GM21423 (cell line): Measurements from ENCODE around the gene MYO3B.
"Not testable (repeated sequence)": the region's sequence is repeated elsewhere in the genome, so short reads cannot be mapped to it uniquely, and the experiment has no call there.

ENCODE experiments used
- ATAC-seq: cut with Tn5 transposase; IDR thresholded peaks from one replicate; pipeline ENCODE4 v1.9.1; 2021; ENCODE audit warnings: mild to moderate bottlenecking, moderate library complexity; ENCODE audit not compliant: unreplicated experiment

Gene MYO3B

GRCh38 chr2:170408461-170409163, 230.7 kb downstream of the MYO3B start:
- ATAC-seq = peak; percentile 81

GRCh38 chr2:170409164-170409535, 231.2 kb downstream of the MYO3B start:
- ATAC-seq = no peak

DNA sequence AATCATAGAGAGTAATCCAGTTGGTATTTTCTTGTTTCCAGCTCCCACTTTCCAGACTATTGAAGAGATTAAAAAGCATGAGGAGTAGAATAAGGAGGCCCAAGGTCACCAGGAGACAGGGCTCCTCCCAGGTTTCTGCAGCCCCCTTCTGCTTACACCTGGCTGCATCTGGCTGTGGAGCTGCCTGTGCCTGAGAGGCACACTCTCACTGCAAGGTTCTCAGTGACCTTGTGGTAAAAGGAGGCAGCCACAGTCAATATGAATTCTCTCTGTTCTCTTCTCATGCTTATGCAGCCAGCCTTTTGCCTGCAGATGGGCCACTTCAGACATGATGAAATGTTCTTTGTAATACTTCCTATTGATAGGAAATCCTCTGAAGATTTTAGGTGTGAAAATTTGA, 233.7 kb downstream of the MYO3B start:
- ATAC-seq = no peak

DNA sequence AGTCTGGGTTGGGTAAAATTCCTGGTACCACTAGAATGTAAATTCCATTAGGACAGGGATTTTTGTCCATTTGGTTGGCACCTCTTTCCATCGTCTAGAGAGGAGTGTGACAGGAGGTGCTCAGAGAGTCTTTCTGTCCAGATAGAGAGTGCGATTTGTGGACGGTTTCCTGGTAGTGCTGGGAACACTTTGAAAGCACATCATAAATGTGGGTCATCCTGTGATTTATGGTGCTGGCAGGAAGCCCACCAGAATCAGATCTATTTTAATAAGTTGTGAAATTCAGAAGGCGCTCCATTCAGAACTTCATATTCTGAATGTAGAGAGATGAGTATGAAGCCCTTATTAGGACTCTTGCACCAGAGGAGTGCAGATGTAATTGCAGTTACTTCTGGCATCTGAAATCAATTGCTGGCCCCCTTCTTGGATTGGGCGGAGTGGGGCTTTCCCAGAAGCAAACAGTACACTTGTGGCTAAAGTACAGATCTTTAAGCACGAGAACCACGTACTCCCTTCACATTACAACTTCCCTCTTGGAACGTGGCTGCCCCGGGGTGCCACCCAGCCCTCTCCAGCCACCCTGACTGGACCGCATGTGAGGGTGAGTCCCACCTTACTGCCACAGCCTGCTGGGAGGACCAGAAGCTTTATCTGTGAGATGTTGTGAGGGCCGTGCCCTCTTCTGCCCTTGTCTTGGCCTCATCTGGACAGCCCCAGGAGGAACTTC, 243.2 kb downstream of the MYO3B start:
- ATAC-seq = no peak

GRCh38 chr2:170423919-170424318, 246.0 kb downstream of the MYO3B start:
- ATAC-seq = no peak

DNA sequence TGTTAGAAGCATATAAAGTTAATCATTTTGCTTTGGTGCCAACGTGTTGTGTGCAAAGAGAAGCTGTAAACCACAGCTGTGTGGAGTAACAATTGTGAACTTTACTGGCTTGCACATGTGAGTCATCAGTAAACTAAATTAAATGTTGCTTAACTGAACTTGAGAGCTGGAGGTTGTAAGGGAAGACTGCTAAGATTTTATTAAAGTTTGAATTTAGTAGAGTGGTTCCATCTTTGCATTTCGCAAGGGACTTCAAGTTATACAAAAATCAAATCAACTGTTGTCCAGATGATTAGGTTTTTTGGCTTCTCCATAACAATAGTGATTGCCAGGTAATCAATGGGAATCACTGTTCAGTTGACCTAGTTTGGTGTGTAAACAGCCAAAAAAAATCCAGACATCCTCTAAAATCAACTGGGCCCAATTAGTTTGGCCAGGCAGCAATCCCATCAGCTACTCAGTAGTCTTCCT, 247.4 kb downstream of the MYO3B start:
- no peak for ATAC-seq

DNA sequence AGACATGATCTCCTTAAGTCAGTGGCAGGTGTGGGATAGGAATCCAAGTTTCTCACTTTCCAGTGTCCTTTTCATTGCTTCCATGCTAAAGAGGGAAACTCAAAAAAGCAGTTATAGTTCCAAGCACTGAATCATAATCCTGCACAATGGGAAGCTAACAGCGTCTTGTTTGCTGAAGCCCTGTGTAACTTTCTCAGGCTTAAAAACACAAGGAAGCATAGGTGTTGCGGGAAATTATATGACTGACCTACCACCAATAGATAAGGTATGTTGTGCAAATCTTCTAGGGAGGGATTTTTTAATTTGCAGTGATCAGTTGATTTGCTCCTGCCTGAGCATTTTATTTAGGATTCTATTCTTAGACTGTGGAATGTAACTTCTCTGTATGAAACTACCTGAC, 250.9 kb downstream of the MYO3B start:
- ATAC-seq = no peak

- ATAC-seq = no peak
Observed at GRCh38 chr2:170432823-170433222, 254.9 kb downstream of the MYO3B start.

GRCh38 chr2:170433448-170433847, 255.5 kb downstream of the MYO3B start:
- ATAC-seq = no peak

DNA sequence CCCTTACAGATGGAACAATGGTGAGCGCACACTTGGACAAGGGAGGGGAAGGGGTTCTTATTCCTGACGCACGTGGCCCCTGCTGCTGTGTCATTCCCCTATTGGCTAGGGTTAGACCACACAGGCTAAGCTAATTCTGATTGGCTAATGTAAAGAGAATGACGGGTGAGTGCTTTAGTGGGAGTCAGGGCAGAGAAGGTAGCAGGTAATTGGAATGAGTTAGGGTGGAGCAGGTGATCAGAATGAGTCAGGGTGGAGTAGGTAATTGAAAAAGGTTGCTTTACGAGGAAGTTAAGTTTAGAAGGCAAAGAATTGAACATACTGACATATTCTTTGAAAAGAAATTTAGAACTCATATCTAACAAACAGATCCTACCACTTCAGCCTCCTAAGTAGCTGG, 256.4 kb downstream of the MYO3B start:
- ATAC-seq = not testable (repeated sequence)

- ATAC-seq = no peak
Observed at GRCh38 chr2:170434900-170435621, 257.1 kb downstream of the MYO3B start.

DNA sequence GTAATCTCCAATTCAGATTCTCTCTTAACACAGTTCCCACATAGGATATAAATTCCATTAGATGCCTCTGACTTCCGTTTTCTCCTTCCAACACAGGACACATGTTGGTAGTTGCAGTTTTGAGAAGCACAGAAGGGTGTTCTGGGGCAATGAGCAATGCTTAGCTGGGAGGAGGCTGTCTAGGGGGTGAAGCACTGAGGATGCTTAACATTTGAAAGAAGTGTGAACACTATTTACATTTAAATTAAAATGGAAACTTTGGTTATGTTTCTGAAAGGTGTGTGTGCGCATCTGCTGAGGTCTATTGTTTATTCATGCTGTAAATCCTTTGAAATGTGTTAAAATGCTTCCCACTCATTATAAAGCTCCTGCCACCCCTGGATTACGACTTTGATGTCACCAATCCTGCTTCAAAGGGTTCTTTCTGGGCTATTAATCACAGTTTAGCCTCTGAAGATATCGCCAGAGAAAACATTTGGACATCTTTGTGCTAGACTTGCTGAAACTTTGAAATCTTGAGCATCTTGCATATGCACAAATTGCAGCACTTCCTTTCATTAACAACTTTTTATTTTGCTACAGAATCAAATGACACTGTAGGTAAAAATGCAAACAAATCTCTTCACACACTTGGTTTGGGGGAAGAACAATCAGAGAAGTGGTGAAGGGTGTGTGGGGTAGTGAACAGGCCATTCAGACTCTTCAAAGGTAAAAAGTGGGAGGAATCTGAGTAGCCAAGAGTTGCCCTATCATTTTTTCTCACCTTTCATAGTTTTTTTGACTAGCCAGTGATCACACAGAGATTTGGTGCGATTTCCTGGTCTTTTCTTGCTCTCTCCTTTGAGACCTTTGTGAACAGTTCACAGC, 258.4 kb downstream of the MYO3B start:
- ATAC-seq = no peak

- no peak for ATAC-seq
Observed at GRCh38 chr2:170446078-170446477, 268.1 kb downstream of the MYO3B start.

DNA sequence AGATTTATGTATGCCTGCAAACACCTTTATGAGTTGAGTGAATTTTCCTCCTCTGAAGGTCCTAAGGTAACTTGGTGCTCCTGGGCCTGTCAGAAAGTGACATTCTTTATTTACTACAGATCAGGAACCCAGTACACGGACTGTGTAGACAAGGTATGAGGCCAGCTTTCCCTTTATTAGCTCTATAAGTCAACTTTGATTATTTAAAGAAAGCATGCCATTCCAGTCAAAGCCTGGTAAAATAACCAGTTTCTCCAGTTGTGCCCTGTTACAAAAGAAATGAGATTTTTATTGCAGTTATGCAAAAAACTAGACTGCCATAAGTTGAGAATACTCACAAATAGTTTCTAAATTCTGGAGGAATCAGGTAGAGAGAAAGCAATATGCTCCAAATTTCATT, 271.1 kb downstream of the MYO3B start:
- ATAC-seq = no peak

DNA sequence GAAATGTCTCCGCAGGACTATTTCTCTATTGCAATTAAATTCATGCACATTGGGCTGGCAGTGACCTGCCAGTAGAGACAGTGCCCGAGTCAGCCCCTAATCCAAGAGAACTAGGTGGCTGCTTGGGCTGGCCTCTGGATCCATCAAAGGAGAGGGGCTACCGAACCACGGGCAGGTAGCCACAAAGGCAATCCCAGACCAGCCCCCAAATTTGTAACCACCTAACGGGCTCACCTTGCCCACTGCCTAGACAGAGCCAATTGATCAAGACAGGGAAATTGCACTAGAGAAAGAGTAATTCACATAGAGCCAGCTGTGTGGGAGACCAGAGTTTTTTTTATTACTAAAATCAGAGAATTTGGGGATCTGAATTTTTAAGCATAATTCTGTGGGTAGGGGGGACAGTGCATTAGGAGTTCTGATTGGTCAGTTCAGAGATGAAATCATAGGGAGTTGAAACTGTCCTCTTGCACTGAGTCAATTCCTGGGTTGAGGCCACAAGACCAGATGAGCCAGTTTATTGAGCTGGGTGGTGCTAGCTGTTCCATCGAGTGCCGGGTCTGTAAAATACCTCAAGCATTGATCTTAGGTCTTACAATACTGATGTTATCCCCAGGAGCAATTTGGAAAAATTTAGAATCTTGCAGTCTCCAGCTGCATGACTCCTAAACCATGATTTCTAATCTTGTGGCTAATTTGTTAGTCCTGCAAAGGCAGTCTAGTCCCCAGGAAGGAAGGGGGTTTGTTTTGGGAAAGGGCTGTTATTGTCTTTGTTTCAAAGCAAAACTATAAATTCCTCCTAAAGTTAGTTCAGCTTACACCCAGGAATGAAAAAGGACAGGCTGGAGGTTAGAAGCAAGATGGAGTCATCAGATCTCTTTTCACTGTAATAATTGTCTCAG, 276.8 kb downstream of the MYO3B start:
- ATAC-seq = no peak

DNA sequence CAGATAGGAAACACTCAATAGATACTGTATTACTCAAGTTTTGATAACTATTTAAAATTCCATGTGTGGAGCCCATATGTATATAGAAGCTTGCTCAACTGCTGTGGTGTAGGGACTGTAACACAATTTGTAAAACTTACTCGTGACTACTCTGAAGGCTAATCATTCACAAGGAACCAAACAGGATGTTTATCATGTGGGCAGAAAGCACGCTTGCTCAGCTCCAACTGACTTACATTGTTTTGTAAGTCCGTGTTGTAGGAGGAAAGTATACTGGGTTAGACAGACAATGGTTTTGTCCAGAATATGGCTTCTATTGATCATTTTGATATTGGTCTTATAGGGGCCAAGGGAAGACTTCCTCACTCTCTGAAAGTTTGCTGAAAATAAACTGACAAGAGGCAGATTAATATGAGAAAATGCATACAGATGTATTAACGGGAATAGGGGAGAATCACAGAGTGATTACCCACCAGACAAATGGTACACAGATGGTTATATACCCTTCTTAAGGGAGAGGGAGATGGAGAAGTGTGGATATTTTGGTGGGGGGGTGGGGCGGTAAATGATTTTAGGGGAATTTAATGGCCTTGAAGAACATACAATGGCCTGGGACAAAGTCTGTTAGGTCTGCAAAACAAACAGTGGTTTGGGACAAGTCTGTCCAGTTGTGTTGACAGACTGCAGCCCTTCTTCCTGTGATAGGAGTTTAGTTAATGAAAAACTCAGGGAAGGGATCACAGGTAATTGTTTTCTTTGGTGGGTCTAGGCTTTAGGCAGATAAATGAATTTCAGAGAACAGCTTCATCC, 277.9 kb downstream of the MYO3B start:
- no peak for ATAC-seq

- no peak for ATAC-seq
Observed at GRCh38 chr2:170456914-170457313, 279.0 kb downstream of the MYO3B start.

- ATAC-seq = no peak
Observed at GRCh38 chr2:170457742-170458141, 279.8 kb downstream of the MYO3B start.

GRCh38 chr2:170461889-170462288, 283.9 kb downstream of the MYO3B start:
- ATAC-seq = no peak
